Ascending aorta (tissue), 2 donors: ENCODE data around the gene CPA1. TPM values are rescaled to one million over a fixed set of nuclear protein-coding genes. Genes with fewer than 3 reads are reported as not detected.

ENCODE experiments used
- DNase-seq, 2 donors: peaks; one replicate each; pipeline ENCODE4 v3.0.0-alpha.2; 2019; ENCODE audit warnings: low spot score in 2 of 2
- H3K27ac ChIP-seq, 2 donors: fragments of 200-600 bp; sonication (generic); one replicate each; pipeline ENCODE4 v1.5.1; 2016 to 2017; ENCODE audit warnings: mild to moderate bottlenecking in 1 of 2
- H3K27me3 ChIP-seq: fragments of 200-600 bp; sonication (generic); one replicate; pipeline ENCODE4 v1.5.1; 2017
- H3K36me3 ChIP-seq, 2 donors: fragments of 200-600 bp; sonication (generic); one replicate each; pipeline ENCODE4 v1.5.1; 2016
- H3K4me1 ChIP-seq, 2 donors: fragments of 200-600 bp; sonication (generic); one replicate each; pipeline ENCODE4 v1.5.1; 2016 to 2017; ENCODE audit warnings: mild to moderate bottlenecking in 1 of 2
- H3K4me3 ChIP-seq, 2 donors: fragments of 200-600 bp; sonication (generic); one replicate each; pipeline ENCODE4 v1.5.1; 2016 to 2017; ENCODE audit warnings: mild to moderate bottlenecking in 1 of 2
- H3K9me3 ChIP-seq, 2 donors: fragments of 200-600 bp; sonication (generic); one replicate each; pipeline ENCODE4 v1.5.1; 2016
- intact Hi-C: fragments of 100-400 bp; cut with DNase I; formaldehyde crosslinking; loops from one replicate; pipeline ENCODE4 v1.15.1; 2023
- total RNA-seq: library from RNA; depleted of rRNA; stranded (reverse); fragments of >200 nt; gene quantifications from one replicate; pipeline ENCODE4 v1.1.0, GENCODE V29; 2016
- TF ChIP-seq, protein P1 (sequence below), 3 experiments: fragments of 200-600 bp in 2 of 3; fragments of 450-650 bp in 1 of 3; sonication (generic) in 2 of 3; IDR thresholded peaks; one replicate each; pipeline ENCODE4 v1.5.1; 2016 to 2019; ENCODE audit warnings: antibody characterized with exemption in 3 of 3, mild to moderate bottlenecking in 1 of 3, moderate library complexity in 1 of 3

CPA1 gene
- total RNA-seq, 1 donor from 2014 or later: not detected

DNA sequence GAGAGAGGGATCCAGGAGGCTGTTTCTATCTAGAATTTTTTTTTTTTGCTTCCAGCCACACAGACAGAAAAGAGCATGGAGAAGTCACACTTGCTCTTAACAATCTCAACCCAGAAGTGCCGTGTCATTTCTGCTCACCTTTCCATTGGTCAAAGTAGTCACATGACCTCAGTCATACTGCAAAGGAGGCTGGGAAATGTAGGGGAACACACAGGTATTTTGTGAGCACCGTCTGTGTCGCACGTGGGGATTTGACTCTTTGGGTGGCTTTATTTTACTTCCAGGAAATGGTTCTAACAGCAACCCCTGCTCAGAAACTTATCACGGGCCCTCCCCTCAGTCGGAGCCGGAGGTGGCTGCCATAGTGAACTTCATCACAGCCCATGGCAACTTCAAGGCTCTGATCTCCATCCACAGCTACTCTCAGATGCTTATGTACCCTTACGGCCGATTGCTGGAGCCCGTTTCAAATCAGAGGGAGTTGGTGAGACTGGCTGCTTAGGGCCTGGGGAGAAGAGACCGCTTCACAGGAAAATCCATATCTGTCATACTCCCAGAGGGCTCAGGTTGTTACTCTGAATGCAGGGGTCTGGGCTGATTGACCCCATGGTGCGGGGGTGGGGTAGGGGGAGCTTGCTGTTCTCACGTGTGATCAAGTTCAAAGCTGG, 13.1 kb upstream of the CPA1 start:
- no peak overlapping the region for H3K27ac ChIP-seq
- no peaks in the 10 kb centered on the region for H3K9me3 ChIP-seq
- TF ChIP-seq, protein P1, sequence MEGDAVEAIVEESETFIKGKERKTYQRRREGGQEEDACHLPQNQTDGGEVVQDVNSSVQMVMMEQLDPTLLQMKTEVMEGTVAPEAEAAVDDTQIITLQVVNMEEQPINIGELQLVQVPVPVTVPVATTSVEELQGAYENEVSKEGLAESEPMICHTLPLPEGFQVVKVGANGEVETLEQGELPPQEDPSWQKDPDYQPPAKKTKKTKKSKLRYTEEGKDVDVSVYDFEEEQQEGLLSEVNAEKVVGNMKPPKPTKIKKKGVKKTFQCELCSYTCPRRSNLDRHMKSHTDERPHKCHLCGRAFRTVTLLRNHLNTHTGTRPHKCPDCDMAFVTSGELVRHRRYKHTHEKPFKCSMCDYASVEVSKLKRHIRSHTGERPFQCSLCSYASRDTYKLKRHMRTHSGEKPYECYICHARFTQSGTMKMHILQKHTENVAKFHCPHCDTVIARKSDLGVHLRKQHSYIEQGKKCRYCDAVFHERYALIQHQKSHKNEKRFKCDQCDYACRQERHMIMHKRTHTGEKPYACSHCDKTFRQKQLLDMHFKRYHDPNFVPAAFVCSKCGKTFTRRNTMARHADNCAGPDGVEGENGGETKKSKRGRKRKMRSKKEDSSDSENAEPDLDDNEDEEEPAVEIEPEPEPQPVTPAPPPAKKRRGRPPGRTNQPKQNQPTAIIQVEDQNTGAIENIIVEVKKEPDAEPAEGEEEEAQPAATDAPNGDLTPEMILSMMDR (IDR thresholded peaks at IDR 0.05): no peak
- peaks cover 8 to 30% of the 10 kb centered on the region in 2 donors for H3K4me1 ChIP-seq
- H3K27me3 ChIP-seq: no peaks in the 10 kb centered on the region
- H3K36me3 ChIP-seq: no peaks in the 10 kb centered on the region
- intact Hi-C loops: loop anchor here (10.0 kb wide), 1 partner anchor 298 kb away; the partner anchor contains the start of gene COPG2
- no peak for DNase-seq
- H3K4me3 ChIP-seq: no peak overlapping the region

GRCh38 chr7:130367836-130368746, 12.2 kb upstream of the CPA1 start:
- Histone ChIP-seq H3K27ac (no peak overlapping the region), H3K4me1 (peaks cover 13 to 39% of the 10 kb centered on the region in 2 donors), H3K9me3 (no peaks in the 10 kb centered on the region), H3K27me3 (no peaks in the 10 kb centered on the region), H3K4me3 (no peak overlapping the region), H3K36me3 (no peaks in the 10 kb centered on the region)
- no peak for DNase-seq
- intact Hi-C loops: loop anchor here (10.0 kb wide), 1 partner anchor 297 kb away; the partner anchor contains the start of gene COPG2
- TF ChIP-seq, protein P1 (IDR thresholded peaks at IDR 0.05): no peak

DNA sequence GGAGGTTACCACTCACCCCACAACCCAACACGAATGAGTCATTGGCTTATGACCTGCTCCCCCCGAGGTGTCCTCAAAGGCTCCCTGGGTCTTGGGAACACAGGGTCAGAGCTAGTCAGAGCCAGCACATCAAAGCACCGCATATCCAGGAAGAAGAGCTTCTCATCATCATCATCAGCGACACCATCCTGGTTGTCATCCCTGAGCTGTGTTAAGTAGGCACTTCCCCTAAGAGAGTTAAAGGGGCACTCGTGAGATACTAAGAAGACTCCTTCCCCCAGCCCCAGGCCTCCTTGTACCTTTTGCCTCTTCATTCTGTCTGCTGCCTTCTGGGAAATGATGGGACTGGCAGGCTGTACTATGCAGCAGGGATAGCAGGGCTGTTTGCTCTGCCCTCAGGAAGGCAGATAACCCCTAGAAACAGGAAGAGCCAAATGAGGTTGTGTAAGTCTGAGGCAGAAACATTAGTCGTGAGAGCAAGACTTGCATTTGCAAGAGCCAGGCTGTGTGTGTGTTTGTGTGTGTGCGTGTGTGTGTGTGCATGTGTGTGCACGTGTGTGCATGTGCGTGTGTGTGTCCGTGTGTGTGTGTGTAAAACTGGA, 11.1 kb upstream of the CPA1 start:
- Histone ChIP-seq H3K36me3 (no peaks in the 10 kb centered on the region), H3K4me3 (no peak overlapping the region), H3K4me1 (peaks cover 21 to 43% of the 10 kb centered on the region in 2 donors), H3K27ac (peak overlapping the region; percentile 19 to 86), H3K27me3 (no peaks in the 10 kb centered on the region), H3K9me3 (no peaks in the 10 kb centered on the region)
- TF ChIP-seq, protein P1 (IDR thresholded peaks at IDR 0.05): no peak
- intact Hi-C loops: loop anchor here (10.0 kb wide), 1 partner anchor 296 kb away; the partner anchor contains the start of gene COPG2
- DNase-seq: no peak

GRCh38 chr7:130369831-130370550, 10.3 kb upstream of the CPA1 start:
- no peaks in the 10 kb centered on the region for H3K9me3 ChIP-seq
- peaks cover 25 to 44% of the 10 kb centered on the region in 2 donors for H3K4me1 ChIP-seq
- TF ChIP-seq, protein P1 (IDR thresholded peaks at IDR 0.05): no peak
- no peak for DNase-seq
- H3K27ac ChIP-seq: peak overlapping the region; percentile 13 to 86
- H3K4me3 ChIP-seq: no peak overlapping the region
- H3K27me3 ChIP-seq: no peaks in the 10 kb centered on the region
- no peaks in the 10 kb centered on the region for H3K36me3 ChIP-seq
- intact Hi-C loops: loop anchor here (10.0 kb wide), 1 partner anchor 295 kb away; the partner anchor contains the start of gene COPG2

DNA sequence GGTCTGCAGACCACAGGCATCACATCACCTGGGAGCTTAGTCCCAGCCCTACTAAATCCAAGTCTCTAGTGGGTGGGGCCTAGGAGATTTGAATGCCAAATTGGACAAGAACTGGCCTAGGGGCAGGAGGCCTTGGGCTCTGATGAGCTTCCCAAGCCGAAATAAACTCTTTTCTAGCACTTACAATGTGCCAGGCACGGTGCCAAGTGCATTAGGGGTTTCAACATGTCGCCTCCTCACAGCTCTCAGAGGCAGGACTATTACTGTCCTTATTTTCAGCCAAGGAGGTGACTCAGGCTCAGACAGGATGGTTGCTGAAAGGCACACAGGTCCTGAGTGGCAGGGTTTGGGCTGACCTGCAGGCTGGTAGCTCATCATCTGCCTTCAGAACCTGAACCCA, 9.2 kb upstream of the CPA1 start:
- Histone ChIP-seq H3K4me3 (no peak overlapping the region), H3K4me1 (peaks cover 25 to 44% of the 10 kb centered on the region in 2 donors), H3K27me3 (no peaks in the 10 kb centered on the region), H3K36me3 (no peaks in the 10 kb centered on the region), H3K27ac (peak overlapping the region; percentile 86 to 94), H3K9me3 (no peaks in the 10 kb centered on the region)
- TF ChIP-seq, protein P1 (IDR thresholded peaks at IDR 0.05): no peak
- intact Hi-C loops: no loop called here
- peak in 1 of 2 donors; percentile 85 for DNase-seq
